HL-60 (cell line): ENCODE measurements around the gene MIF.

Source experiments
- CTCF ChIP-seq: IDR thresholded peaks from one replicate; pipeline ENCODE4 v1.5.1; 2011; ENCODE audit warnings: low read length, control low read depth, inconsistent platforms; ENCODE audit not compliant: insufficient read depth
- REST ChIP-seq: IDR thresholded peaks from 2 replicates; pipeline ENCODE4 v1.6.1; 2012; ENCODE audit warnings: low read depth; ENCODE audit not compliant: insufficient replicate concordance

- TF ChIP-seq REST: no peak
- no peak for TF ChIP-seq CTCF
These were observed 15.2 kb downstream of the MIF start for GRCh38 chr22:23909296-23909898.
